Keratinocyte (primary cell): Measurements from ENCODE around the gene SRPRB. TPM values are rescaled to one million over a fixed set of nuclear protein-coding genes. Genes with fewer than 3 reads are reported as not detected.

ENCODE experiments used
- DNase-seq: peaks from one replicate; pipeline ENCODE4 v3.0.0-alpha.2; 2011; ENCODE audit warnings: low read depth, missing footprints, low spot score
- FAIRE-seq: peaks from 2 replicates; lab custom pipeline; 2011; peaks lifted over from hg19 to GRCh38; lab: Jason Lieb, UNC
- H2AFZ ChIP-seq: 2 replicates; pipeline ENCODE4 v1.6.0; 2012; ENCODE audit warnings: low read length, control low read depth, inconsistent platforms; ENCODE audit not compliant: control insufficient read depth
- H3K27ac ChIP-seq: 2 replicates; pipeline ENCODE4 v1.5.1; 2011; ENCODE audit warnings: low read length; ENCODE audit not compliant: control insufficient read depth, insufficient read depth
- H3K27me3 ChIP-seq: 3 replicates; pipeline ENCODE4 v1.6.0; 2011; ENCODE audit warnings: low read length; ENCODE audit not compliant: control insufficient read depth, insufficient read depth; ENCODE audit errors: extremely low read depth
- H3K36me3 ChIP-seq, 2 experiments: 2 replicates in 1 of 2; 3 replicates in 1 of 2; pipeline ENCODE4 v1.5.1; 2011; ENCODE audit warnings: low read length in 2 of 2, mild to moderate bottlenecking in 1 of 2; ENCODE audit not compliant: control insufficient read depth in 2 of 2, insufficient read depth in 2 of 2; ENCODE audit errors: extremely low read depth in 1 of 2
- H3K4me1 ChIP-seq: 3 replicates; pipeline ENCODE4 v1.5.1; 2011; ENCODE audit warnings: low read length; ENCODE audit not compliant: control insufficient read depth, insufficient read depth; ENCODE audit errors: extremely low read depth
- H3K4me2 ChIP-seq: 3 replicates; pipeline ENCODE4 v1.6.0; 2011; ENCODE audit warnings: low read depth, low read length; ENCODE audit not compliant: control insufficient read depth, insufficient read depth; ENCODE audit errors: extremely low read depth
- H3K4me3 ChIP-seq, 3 experiments: fragments of 200-600 bp in 1 of 3; sonication (generic) in 1 of 3; 2 replicates in 2 of 3; 3 replicates in 1 of 3; pipeline ENCODE4 v1.5.1; 2011 to 2016; ENCODE audit warnings: low read length in 3 of 3, mild to moderate bottlenecking in 3 of 3, control low read depth in 2 of 3, inconsistent platforms in 1 of 3, low read depth in 1 of 3, mixed read lengths in 1 of 3, mixed run types in 1 of 3, moderate library complexity in 1 of 3; ENCODE audit not compliant: control insufficient read depth in 2 of 3, insufficient read depth in 2 of 3; ENCODE audit errors: extremely low read depth in 1 of 3
- H3K79me2 ChIP-seq: 2 replicates; pipeline ENCODE4 v1.6.0; 2012; ENCODE audit warnings: low read length; ENCODE audit not compliant: control insufficient read depth, insufficient read depth
- H3K9ac ChIP-seq: 3 replicates; pipeline ENCODE4 v1.6.0; 2011; ENCODE audit warnings: low read length; ENCODE audit not compliant: control insufficient read depth, insufficient read depth; ENCODE audit errors: extremely low read depth
- H3K9me1 ChIP-seq: 3 replicates; pipeline ENCODE4 v1.6.0; 2011; ENCODE audit warnings: low read length; ENCODE audit not compliant: control insufficient read depth, insufficient read depth; ENCODE audit errors: extremely low read depth
- H3K9me3 ChIP-seq: 2 replicates; pipeline ENCODE4 v1.5.1; 2012; ENCODE audit warnings: low read depth, low read length; ENCODE audit not compliant: control insufficient read depth
- H4K20me1 ChIP-seq: 3 replicates; pipeline ENCODE4 v1.6.0; 2011; ENCODE audit warnings: low read length; ENCODE audit not compliant: control insufficient read depth, insufficient read depth; ENCODE audit errors: extremely low read depth
- EZH2 ChIP-seq: IDR thresholded peaks from one replicate; pipeline ENCODE4 v1.6.1; 2012; ENCODE audit warnings: inconsistent platforms, mild to moderate bottlenecking, low read length, moderate library complexity
- dilution Hi-C: fragments of 300-500 bp; cut with MboI; formaldehyde crosslinking; loops from one replicate; pipeline ENCODE4 v1.7.0; 2020; ENCODE audit warnings: low sequenced_read_pairs; ENCODE audit not compliant: extremely low pct_ligation_motif_present
- polyA plus RNA-seq, 5 experiments: library from polyadenylated mRNA; depleted of rRNA in 3 of 5; stranded (reverse) in 3 of 5; stranded (forward) in 1 of 5; unstranded in 1 of 5; fragments of >200 nt; gene quantifications; 1 replicate in 1 of 5; 2 replicates in 3 of 5; 3 replicates in 1 of 5; pipeline versions ENCODE4 v1.2.1 to v1.2.3, GENCODE V29; 2011 to 2012; ENCODE audit warnings: missing spikeins in 2 of 5, low read depth in 1 of 5, low replicate concordance in 1 of 5
- TF ChIP-seq, protein P1 (sequence below), 3 experiments: IDR thresholded peaks in 1 of 3; conservative IDR thresholded peaks in 1 of 3; optimal IDR thresholded peaks in 1 of 3; 2 replicates in 2 of 3; 3 replicates in 1 of 3; pipeline versions ENCODE3 to v1.5.1; 2011; ENCODE audit warnings: low read length in 3 of 3, mild to moderate bottlenecking in 3 of 3, moderate library complexity in 2 of 3, control low read depth in 1 of 3, inconsistent platforms in 1 of 3; ENCODE audit not compliant: insufficient read depth in 2 of 3; ENCODE audit errors: extremely low read depth in 1 of 3

SRPRB gene
- polyA plus RNA-seq, 1 donor (not counting 4 experiments of a cell fraction or from before 2014, with no cell fraction given): 55.9 TPM

DNA sequence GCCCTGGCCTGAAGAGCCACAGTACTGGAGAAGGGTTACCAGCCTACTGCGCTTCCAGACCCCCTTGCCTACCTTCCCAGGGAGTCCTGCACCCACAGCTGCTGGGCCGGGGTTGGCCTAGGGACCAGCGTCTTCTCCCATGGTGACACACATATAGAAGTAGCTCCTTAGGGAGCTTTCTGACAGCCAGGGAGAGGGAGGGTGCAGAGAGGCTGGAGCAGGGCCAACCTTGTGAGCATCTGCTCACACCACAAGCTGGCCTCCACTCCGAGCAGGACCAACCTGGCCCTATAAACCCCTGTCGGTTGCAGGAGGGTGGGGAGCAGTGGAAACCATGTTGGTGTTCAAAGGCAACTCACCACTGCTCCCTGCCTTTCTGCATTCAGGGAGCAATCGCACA, 35.2 kb downstream of the SRPRB start:
- TF ChIP-seq EZH2: no peak
- TF ChIP-seq, protein P1, sequence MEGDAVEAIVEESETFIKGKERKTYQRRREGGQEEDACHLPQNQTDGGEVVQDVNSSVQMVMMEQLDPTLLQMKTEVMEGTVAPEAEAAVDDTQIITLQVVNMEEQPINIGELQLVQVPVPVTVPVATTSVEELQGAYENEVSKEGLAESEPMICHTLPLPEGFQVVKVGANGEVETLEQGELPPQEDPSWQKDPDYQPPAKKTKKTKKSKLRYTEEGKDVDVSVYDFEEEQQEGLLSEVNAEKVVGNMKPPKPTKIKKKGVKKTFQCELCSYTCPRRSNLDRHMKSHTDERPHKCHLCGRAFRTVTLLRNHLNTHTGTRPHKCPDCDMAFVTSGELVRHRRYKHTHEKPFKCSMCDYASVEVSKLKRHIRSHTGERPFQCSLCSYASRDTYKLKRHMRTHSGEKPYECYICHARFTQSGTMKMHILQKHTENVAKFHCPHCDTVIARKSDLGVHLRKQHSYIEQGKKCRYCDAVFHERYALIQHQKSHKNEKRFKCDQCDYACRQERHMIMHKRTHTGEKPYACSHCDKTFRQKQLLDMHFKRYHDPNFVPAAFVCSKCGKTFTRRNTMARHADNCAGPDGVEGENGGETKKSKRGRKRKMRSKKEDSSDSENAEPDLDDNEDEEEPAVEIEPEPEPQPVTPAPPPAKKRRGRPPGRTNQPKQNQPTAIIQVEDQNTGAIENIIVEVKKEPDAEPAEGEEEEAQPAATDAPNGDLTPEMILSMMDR (optimal IDR thresholded peaks at IDR 0.05 in 1 of 3, IDR thresholded peaks at IDR 0.05 in 1 of 3, conservative IDR thresholded peaks at IDR 0.05 in 1 of 3; ENCODE audit: extremely low read depth in 1 of 3, insufficient read depth in 2 of 3, low read length in 3 of 3): no peak
- no peak for FAIRE-seq

DNA sequence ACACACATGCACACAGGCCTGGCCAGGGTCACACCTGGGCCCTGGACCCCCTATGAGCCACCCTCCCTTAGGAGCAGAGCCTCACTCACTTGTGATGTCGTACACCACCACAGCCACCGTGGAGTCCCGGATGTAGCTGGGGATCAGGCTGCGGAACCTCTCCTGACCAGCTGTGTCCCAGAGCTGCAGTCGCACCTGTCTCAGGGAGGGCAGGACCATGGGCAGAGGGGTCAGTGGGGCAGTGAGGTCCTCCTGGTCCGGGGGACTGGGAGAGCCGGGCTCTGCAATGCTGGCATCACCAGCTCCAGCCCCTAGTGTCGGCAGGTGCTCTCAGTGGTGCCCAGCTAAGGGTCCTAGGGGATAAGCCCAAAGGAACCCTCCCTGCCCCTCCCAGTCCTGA, 35.6 kb downstream of the SRPRB start:
- Histone ChIP-seq H3K27ac (no peak overlapping the region), H3K79me2 (no peaks in the 10 kb centered on the region), H4K20me1 (no peaks in the 10 kb centered on the region), H3K9me1 (no peaks in the 10 kb centered on the region), H3K9me3 (no peaks in the 10 kb centered on the region), H3K4me3 (no peak overlapping the region), H3K9ac (no peak overlapping the region), H3K4me2 (no peak overlapping the region), H3K4me1 (no peaks in the 10 kb centered on the region), H2AFZ (no peak overlapping the region), H3K36me3 (no peaks in the 10 kb centered on the region), H3K27me3 (peaks cover 3% of the 10 kb centered on the region)
- FAIRE-seq (no peak), DNase-seq (no peak)
- TF ChIP-seq EZH2: no peak
- TF ChIP-seq, protein P1 (optimal IDR thresholded peaks at IDR 0.05 in 1 of 3, IDR thresholded peaks at IDR 0.05 in 1 of 3, conservative IDR thresholded peaks at IDR 0.05 in 1 of 3; ENCODE audit: extremely low read depth in 1 of 3, insufficient read depth in 2 of 3, low read length in 3 of 3): no peak
- dilution Hi-C loops: no loop called here

More for the DNA sequence above, 35.2 kb downstream of the SRPRB start:
- DNase-seq: no peak
- Histone ChIP-seq H3K4me3 (no peak overlapping the region), H3K9me1 (no peaks in the 10 kb centered on the region), H3K9ac (no peak overlapping the region), H4K20me1 (no peaks in the 10 kb centered on the region), H2AFZ (no peak overlapping the region), H3K27me3 (peaks cover 3% of the 10 kb centered on the region), H3K4me1 (no peaks in the 10 kb centered on the region), H3K4me2 (no peak overlapping the region), H3K27ac (no peak overlapping the region), H3K79me2 (no peaks in the 10 kb centered on the region), H3K9me3 (no peaks in the 10 kb centered on the region), H3K36me3 (no peaks in the 10 kb centered on the region)
- dilution Hi-C loops: no loop called here
